Stimulated activated CD8-positive, alpha-beta memory T cell treated with anti-CD3 and anti-CD28 coated beads, Interleukin-4, amount 100 ng/mL, for 48 hours (primary cell): Measurements from ENCODE around the gene ARHGAP12.
A peak's percentile ranks its signal among the peaks of the same experiment; 100 is the strongest.
"Not testable (repeated sequence)": the region's sequence is repeated elsewhere in the genome, so short reads cannot be mapped to it uniquely, and the experiment has no call there.

Experiments used
- DNase-seq: peaks from one replicate; pipeline ENCODE4 v3.0.0-alpha.2; 2020

ARHGAP12 gene, protein sequence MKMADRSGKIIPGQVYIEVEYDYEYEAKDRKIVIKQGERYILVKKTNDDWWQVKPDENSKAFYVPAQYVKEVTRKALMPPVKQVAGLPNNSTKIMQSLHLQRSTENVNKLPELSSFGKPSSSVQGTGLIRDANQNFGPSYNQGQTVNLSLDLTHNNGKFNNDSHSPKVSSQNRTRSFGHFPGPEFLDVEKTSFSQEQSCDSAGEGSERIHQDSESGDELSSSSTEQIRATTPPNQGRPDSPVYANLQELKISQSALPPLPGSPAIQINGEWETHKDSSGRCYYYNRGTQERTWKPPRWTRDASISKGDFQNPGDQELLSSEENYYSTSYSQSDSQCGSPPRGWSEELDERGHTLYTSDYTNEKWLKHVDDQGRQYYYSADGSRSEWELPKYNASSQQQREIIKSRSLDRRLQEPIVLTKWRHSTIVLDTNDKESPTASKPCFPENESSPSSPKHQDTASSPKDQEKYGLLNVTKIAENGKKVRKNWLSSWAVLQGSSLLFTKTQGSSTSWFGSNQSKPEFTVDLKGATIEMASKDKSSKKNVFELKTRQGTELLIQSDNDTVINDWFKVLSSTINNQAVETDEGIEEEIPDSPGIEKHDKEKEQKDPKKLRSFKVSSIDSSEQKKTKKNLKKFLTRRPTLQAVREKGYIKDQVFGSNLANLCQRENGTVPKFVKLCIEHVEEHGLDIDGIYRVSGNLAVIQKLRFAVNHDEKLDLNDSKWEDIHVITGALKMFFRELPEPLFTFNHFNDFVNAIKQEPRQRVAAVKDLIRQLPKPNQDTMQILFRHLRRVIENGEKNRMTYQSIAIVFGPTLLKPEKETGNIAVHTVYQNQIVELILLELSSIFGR

DNA sequence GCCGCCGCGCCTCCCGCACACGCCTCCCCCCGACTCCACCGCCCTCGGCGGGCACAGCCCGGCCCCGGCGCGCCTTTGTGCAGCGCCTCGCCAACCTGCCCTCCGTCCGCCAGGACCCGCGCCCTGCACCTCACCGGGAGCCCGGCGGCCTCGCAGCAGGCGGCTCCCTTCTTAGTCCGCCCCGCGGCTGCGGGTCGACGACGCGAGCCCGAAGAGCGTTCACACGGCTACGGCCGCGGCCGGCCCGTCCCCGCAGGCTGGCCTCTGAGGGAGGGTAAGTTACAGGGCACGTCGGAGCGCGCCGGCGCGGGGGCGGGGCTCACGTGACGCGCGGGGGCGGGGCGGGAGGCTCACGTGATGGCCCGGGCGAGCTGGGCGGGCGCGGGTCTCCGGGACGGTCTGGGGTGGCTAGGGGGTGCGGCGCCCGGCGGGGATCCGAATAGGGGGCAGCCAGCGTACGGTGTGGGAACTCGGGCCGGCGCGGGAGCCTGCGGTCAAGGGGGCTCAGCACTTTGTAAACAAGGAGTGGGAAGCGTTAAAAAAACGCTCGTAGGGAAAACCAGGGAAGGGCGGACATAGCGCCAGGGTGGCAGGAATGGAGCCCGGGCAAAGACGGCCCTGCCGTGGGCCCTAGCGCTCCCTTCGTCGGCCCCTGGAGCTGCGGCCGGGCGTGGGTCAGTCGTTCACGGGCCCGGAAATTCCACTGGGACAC, at the start of gene ARHGAP12:
Gene ARHGAP12 (minus strand): TSS at position 283 of the 712 bp plus-strand sequence. CDS start 19,976 bp downstream, outside the sequence.
- DNase-seq, result peak; percentile 88

DNA sequence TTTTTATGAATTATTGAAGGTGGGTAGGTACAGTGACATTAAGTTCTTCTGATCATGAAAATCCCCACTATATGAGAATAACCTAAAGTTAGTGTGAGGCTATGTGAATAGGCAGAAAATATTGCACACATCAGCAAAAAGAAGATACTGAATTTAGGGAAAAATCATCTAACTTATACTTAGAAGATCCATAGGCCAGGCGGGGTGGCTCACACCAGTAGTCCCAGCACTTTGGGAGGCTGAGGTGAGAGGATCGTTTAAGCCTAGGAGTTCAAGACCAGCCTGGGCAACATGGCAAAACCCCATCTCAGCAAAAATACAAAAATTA, 49.5 kb upstream of the ARHGAP12 start:
- DNase-seq, result no peak

DNA sequence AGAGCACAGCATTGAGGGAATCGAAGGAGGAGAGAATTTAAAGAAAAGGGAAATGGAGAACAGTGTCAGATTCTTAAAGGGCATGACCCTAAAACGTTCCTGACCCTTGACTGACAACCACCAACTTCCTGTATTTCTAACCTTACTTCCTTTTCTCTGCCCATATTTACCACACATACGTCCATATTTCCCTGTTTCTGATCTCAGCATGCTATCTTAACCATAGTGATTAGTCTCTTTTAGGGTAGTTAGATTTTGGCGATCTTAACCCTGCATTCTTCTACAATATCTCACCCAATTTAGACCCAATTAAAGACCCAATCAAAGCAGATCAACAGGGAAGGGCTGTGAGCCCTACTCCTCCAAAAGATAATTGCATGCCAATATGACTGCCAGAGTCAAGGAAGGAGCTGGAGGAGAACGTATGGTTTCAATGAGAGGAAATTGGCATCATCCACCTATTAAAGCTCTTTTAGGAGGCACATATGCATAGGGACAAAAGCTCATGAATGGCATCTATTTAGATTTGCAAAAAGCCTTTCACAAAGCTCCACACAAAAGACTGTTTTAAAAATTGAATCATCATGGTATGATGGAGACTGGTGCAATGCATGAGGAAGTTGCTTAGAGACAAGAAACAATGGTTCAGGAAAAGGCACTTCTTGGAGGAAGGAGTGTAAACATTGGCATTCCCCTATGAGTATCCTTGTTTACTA, 49.0 kb upstream of the ARHGAP12 start:
- no peak for DNase-seq

DNA sequence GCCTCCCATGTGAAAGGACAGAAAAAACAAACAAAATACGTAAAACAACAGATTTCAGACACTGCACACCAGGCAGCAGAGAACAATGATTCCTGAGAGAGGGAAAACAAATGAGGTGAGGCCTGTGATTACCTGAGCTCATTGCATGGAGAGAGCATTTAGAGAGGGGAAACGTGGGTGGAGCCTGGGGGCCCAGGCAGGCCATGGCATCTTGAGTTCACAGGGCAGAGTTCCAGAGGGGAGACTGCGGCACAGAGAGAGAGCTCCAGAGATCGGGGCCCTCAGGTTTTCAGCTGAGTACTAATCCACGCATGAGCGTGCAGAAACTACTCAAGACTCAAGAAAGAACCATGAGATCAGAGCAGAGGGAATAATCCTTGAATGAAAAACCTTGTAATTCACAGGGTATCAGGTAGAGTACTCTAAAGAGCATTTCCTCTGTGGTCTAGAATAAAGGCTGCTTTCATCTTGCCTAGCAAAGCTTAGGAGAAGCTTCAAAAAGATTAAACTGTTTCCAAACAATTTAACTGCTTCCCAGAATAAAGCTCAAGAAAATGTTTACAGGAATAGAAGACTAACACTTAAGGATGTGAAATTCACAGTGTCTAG, 46.6 kb upstream of the ARHGAP12 start:
- no peak for DNase-seq

GRCh38 chr10:31974434-31975124, 45.9 kb upstream of the ARHGAP12 start:
- no peak for DNase-seq

GRCh38 chr10:31972519-31973041, 43.9 kb upstream of the ARHGAP12 start:
- no peak for DNase-seq

DNA sequence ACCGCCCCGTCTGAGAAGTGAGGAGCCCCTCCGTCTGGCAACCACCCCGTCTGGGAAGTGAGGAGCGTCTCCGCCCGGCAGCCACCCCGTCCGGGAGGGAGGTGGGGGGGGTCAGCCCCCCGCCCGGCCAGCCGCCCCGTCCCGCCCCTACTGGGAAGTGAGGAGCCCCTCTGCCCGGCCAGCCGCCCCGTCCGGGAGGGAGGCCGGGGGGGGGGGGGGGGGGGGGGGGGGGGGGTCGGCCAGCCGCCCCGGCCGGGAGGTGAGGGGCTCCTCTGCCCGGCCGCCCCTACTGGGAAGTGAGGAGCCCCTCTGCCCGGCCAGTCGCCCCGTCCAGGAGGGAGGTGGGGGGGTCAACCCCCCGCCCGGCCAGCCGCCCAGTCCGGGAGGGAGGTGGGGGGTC, 41.2 kb upstream of the ARHGAP12 start:
- DNase-seq, result not testable (repeated sequence)

DNA sequence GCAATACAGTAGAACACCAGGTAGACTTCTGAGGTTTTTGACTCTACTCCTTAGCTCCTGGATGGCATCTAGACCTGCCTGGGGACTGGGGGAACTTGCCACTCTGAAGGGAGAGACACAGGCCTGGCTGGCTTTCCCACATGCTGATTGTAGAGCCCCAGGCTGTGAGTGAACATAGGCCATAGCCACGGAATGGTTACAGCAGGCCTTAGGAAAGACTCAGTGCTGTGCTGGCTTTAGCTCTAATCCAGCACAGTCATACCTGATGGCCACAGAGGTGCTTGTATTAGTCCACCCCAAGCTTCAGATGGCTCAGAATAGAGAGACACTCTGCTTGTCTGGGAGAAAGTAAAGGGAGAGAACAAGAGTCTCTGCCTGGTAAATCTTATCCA, 35.0 kb upstream of the ARHGAP12 start:
- no peak for DNase-seq

GRCh38 chr10:31962826-31963588, 34.4 kb upstream of the ARHGAP12 start:
- no peak for DNase-seq

GRCh38 chr10:31961277-31962074, 32.8 kb upstream of the ARHGAP12 start:
- DNase-seq, result no peak

DNA sequence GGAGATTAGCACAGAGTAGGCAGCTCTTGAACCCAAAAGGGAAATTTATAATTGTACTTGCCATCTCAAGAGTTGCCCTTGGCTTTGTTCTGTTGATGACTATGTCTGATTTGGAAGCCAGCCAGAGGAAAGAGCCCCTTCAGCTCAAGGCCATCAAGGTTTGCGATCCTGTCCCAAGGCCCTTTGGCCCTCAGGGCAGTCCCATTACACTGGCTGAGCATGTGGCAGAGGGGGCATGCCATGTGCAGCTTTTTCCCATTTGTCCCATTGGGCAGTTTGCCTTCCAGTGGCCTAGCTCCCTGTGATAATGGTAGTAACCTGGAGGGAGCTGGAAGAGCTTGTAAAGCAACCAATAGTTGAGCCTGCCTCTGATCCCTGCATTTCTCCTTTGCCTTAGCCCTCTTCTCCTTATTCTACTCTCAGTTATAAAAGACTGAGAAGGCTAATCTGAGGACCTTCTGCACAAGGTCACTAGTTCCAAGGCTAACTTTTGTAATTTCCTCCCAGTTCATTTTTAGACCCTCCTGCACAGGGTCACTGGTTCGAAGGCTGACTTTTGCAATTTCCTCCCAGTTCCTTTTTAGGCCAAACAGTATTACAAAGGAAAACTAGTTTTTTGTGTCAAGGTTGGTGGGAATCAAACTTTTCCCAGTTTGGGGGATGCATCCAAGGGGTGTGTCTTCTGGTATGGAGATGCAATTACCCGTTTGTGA, 31.0 kb upstream of the ARHGAP12 start:
- DNase-seq, result no peak

GRCh38 chr10:31958856-31959255, 30.2 kb upstream of the ARHGAP12 start:
- no peak for DNase-seq

DNA sequence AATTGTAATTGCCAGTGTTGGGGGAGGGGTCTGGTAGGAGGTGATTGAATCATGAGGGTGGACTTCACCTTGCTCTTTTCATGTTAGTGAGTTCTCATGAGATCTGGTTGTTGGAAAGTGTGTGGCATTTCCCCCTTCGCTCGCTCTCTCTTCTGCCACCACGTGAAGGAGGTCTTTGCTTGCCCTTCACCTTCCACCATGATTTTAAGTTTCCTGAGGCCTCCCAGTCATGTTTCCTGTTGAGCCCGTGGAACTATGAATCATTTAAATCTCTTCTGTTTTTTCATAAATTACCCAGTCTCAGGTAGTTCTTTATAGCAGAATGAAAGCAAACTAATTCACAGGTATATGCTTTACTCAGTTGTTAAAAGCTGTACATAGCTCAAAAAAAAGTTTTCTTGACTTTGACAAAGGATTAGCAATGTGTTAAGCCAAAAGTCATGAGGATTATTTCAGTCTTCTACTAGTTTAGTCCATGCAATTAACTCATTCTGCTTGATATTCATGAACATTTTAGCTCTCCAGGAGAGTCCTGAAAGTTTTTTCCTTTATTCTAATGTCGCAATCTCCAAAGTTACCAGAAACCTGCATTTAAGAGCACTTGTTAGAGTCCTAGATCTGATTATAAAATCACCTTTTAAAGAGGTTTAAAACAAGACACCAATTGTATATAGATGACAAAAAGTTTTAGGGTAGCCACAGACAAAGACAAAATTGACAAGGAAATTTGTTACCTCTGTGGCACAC, 27.7 kb upstream of the ARHGAP12 start:
- no peak for DNase-seq

DNA sequence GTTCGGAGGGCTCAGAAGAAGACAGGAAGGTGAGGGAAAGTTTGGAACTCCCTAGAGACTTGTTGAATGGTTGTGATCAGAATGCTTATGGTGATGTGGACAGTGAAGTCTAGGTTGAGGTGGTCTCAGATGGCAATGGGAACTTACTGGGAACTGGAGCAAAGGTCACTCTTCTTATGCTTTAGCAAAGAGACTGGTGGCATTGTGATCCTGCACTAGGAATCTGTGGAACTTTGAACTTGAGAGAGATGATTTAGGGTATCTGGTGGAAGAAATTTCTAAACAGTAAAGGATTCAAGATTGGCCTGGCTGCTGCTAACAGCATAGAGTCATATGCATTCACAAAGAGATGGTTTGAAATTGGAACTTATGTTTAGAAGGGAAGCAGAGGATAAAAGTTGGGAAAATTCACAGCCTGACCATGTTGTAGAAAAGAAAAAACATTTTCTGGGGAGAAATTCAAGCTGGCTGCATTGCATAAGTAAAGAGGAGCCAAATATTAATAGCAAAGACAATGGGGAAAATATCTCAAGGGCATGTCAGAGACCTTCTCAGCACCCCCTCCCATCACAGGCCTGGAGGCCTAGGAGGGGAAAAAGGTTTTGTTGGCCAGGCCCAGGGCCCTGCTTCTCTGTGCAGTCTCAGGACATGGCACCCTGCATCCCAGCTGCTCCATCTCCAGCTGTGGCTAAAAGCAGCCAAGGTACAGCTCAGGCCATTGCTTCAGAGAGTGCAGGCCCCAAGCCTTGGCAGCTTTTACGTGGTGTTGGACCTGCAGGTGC, 26.0 kb upstream of the ARHGAP12 start:
- no peak for DNase-seq

GRCh38 chr10:31953480-31953879, 24.8 kb upstream of the ARHGAP12 start:
- no peak for DNase-seq

- DNase-seq, result no peak
These were observed 24.4 kb upstream of the ARHGAP12 start for GRCh38 chr10:31953080-31953479.

DNA sequence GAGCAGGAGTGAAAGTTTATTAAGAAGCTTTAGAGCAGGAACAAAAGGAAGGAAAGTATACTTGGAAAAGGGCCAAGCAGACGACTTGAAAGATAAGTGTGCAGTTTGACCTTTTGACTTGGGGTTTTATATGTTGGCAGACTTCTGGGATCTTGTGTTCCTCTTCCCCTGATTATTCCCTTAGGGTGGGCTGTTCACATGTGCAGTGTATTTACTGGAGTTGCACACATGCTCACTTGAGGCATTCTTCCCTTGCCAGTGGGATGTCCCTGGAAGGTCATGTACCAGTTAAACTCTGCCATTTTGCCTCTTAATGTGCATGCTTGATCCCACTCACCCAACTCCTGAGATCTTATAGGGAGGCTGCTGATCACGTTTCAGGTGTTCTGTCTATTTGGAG, 23.4 kb upstream of the ARHGAP12 start:
- no peak for DNase-seq

- DNase-seq, result no peak
These were observed 20.6 kb upstream of the ARHGAP12 start for GRCh38 chr10:31949266-31949665.
